ENCODE results near the gene GPC1.
A peak's percentile ranks its signal among the peaks of the same experiment; 100 is the strongest.

Gene GPC1

DNA sequence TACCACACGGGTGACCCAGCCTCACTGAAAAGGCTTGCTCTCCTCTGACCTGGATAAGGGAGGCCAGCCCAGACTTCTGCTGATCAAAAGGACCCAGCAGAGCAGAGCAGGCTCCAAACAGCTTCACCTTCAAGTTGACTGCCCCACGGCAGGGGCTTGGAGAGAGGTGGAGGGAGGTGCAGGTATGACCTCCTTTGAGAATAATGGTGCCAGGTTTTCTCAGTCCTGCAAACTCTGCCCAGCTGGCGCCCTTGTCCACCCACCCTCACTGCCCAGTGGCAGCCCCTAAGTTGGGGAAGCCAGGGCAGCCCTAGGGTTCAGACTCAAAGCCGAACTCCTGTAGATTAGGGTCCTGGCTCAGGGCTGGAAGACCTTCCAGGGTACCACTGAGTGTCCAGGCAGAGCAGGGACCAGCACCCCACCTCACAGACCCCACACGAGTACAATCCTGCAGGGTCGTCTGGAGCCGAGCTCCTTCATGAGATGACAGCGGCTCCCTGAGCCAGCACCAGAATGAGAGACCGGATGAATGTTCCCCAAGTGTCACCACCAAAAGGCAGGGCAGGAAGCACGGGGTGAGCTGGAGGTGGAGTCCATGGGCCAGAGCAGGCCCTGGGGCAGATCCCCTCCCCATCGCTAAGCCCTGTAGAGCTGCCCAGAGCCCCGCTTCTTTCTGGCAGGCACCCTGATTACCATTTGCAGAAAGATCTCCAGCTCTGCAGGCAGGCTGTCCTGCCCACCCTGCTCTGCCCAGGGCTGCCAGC is 3.6 kb upstream of the GPC1 start:
- DNase-seq, result no peak

DNA sequence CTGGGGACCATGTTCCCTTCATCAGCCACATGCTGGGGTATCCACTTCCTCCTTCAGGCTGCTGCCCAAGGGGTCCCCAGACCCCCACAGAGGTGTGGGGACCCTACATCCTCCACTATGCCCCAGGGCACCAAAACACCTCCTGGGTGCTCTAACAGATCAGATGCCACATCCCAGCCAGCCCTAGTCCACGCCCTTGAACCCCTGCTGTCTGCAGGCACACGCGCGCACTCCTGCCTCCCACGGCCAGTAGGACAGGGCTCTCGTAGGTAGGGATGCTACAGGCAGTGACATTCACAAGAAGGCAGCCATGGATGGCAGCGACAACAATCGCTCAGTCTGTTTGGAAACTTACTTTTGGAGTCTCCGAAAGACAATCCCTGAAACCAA is 3.0 kb upstream of the GPC1 start:
- DNase-seq, result no peak

DNA sequence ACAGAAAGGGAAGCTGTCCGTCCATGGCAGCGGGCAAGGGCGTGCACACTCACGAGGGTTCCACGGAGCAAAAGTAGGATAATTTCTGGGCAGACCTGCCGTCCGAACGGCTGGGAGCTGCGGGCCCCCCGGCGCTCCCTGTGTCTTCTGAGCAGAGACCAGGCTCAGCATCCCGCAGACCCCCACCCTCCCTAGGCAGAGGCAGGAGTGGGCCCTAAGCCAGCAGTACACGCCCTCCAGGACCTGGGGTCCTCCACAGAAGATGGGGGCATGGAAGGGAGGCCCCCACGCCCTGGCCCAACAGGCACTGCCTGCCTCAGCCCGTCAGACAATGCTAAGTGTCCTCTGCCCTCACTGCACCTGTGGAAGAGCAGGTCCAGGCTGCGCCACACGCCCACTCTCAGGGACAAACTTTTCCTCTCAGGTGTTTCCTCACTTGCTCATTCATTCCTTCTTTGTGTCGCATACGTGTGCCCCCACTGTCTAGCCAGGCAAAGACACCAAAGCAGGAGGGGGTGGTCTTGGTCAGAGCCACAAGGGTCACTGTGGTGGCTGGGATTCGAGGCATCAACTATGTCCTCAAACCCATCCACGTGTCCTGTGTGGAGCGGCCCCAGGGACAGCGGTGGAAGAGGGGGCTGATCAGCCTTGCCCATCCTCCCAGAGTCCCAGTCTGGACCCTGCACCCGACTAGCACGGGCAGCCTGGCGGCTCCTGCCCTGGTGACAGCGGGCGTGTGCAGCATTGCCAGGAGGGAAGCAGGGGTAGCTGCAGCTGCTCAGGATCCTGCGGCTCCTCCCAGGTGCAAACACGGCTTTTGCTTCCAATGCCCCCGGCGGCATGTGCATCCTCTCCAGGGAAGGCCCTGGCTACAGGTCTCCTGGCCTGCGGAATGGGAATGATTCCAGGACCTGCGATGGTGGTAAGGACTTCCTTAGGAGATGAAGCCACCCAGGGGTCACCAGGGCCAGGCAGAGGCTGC is 2.4 kb upstream of the GPC1 start:
- DNase-seq, result no peak

DNA sequence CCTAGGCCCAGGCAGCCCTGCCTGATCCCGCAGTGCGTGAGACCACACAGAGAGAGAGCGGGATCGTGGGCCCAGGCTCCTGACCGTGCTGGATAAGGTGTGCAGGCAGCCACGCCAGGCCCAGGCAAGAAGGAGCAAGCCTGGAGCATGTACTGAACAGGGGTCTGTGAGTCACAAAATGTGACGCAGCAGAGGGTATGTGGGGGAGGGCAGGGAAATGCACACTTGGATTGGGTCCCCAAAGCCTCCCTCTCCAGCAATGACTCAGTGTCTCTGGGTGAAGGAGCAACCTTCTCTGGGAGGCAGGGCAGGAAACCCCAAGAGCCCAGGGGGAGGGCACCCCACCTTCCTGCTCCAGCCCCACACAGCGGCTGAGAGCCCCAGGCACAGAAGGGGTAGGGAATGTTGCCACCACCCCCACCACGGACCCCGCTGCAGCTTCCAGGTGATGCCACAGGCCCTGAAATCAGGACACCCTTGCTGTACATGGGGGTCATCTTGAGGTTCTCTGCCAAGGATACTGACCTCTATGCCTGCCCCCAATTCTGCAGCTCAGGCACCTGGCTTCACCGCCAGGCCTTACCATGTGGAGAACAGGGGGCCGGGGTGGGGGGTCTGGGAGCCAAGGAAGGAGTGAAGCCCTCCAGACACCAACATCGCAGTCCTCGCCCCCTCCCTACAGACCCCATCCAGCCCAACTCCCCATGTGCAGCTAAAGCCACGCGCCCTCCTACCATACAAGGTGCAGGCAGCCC is 1.3 kb upstream of the GPC1 start:
- DNase-seq, result no peak

DNA sequence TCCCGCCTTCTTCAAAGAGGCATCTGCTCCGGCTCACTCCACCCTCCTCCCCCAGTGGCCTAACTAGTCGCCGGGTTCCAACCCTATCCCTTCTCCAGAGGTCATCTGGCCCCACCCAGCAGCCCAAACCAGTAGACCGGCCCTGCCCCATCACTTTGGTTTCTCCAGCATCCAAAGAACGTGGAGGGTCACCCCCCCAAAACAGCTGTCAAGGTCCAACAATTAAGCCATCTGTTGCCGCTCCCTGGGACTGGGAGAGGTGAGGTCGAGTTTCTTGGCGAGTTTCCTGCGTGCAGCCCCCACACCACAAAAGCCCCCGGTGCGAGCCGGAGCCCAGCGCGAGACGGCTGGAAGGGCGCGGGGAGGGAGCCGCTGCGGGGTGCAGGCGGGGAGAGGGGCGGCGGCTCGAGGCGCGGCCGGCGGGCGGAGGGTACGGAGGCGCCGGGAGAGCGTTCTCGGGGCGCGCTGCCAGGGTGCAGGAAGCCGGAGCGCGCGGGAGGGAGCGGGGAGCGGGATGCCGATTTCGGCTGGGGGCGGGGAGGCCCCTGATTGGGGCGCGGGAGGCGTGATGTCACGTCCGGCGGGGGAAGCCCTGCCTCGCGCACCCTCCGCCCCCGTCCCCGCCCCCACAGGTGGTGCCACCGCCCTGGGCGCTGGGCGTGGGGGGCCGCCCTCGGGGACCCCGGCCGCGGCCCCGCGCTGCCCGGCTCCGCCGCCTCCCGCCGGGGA is 571 bp upstream of the GPC1 start:
- peak; percentile 86 for DNase-seq

DNA sequence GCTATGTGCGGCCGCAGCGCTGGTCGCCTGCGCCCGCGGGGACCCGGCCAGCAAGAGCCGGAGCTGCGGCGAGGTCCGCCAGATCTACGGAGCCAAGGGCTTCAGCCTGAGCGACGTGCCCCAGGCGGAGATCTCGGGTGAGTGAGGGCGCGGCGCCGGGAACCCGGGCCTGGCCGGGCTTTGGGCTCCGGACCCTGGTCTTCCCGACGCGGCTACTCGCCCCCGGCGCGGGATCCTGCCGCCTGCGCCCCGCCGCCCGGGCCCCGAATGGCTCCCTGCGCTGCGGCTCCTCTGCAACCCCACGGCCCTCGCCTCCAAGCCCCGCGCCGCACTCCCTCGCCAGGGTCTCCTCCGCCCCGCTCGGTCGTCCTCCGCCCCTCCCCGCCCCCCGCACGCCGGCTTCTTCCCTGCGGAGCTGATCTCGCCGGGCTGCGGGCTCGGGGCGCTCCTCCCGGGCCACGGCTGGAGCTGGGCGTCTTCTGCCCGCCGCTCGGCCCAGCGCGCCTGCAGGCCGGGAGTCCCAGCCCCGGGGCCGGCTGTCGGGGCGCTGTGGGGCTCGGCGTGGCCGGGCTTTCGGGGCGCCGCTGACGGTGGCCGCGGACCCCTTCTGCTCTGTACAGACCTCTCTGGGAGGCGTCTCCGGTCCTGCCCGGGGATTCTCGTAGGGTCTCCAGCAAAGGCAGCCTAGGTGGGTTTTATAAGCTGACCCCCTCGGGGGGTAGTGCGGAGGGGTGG is 652 bp downstream of the GPC1 start:
- DNase-seq, result no peak

DNA sequence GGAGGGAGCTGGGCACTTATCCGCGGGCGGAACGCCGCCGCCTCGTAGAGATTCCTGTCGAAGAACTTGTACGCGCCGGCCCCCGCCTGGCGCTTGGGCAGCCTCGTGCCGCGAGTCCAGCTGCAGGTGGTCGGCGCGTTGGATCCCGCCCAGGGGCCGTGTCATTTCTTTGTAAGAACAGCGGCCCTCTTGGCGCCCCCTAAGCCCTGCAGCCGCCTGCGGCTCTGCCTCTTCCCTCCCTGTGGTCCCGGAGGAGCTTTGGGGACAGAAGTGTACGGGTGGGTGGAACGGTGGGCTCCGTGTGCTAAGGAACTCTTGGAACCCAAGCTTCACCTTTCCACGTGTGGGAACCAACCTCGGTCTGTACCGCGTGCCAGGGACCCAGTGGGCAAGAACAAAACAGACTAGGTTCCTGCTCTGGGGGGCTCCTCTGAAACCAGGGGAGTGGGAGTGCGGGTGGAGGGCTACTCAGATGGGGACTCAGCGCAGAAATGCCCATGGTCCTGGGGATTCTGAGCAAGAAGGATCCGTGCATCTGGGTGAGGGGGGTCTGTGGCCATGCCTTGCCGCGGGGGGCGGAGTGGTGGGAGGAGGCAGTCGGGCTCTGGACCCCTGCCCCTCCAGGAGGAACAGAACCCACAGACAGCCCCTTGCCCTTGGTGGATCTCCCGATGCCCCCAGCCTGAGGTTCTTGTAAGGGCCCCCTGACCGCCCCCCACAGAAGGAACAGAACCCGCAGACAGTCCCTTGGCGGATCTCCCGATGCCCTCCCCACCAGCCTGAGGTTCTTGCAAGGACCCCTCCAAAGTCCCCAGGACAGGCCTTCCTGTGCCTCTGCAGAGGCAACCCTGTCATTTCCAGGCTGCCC is 1.5 kb downstream of the GPC1 start:
- no peak for DNase-seq

DNA sequence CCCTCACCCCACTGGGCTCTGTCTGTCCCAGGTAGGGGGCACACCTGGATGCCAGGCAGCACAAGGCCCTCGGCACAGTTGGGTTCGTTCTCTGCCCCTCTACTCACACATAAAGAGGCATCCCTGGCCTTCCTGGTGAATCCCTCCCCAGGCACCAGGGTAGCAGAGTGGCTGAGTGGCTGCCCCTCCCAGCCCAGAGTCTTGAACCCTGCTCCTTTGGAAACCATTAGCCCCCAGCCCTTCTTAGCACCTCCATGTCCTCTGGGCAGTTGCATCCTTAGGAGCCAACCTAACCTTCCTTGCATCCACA is 2.0 kb downstream of the GPC1 start:
- DNase-seq, result no peak

DNA sequence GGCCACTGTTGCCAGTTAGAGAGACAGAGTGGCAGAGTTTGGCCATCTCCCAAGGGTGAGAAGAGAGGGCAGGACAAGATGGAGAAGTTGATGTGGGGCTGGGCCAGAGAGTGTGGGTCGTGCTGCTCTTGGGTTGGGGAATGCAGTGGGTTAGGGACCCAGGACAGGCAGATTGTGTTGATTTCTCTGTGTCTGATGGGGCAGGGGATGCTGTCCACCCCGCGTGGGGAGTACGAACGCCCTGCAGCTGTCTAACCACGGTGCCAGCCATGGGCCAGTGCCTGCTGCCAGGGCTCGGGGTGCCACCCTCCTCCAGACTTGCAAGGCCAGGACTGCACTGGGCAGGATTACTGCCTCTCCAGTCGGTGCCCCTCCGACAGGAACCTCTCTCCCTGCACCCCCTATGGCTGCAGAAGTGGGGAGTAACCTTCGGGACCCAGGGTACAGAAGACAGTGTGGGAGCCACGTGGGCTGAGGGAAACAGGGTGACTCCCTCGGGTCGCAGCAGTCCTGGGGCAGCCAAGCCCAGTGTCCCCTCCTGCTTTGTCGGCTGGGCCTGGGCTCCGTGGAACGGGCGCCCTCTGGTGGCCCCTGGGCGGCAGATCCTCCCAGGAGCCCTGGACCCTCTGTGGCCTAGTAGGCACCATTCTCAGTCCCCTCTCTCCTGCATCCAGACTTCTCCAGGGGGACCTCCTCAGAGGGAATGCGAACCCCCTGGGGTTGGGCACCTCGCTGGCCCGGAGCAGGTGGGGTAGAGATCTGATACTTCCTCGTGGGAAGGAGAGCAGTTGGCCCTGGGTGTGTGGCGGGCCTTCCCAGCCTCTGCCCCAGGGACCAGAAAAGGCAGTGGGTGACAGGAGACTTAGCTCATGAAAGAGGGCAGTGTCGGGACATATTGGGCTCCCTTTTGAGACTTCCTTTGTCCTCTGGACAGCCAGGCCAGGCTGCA is 2.7 kb downstream of the GPC1 start:
- peak; percentile 52 for DNase-seq

DNA sequence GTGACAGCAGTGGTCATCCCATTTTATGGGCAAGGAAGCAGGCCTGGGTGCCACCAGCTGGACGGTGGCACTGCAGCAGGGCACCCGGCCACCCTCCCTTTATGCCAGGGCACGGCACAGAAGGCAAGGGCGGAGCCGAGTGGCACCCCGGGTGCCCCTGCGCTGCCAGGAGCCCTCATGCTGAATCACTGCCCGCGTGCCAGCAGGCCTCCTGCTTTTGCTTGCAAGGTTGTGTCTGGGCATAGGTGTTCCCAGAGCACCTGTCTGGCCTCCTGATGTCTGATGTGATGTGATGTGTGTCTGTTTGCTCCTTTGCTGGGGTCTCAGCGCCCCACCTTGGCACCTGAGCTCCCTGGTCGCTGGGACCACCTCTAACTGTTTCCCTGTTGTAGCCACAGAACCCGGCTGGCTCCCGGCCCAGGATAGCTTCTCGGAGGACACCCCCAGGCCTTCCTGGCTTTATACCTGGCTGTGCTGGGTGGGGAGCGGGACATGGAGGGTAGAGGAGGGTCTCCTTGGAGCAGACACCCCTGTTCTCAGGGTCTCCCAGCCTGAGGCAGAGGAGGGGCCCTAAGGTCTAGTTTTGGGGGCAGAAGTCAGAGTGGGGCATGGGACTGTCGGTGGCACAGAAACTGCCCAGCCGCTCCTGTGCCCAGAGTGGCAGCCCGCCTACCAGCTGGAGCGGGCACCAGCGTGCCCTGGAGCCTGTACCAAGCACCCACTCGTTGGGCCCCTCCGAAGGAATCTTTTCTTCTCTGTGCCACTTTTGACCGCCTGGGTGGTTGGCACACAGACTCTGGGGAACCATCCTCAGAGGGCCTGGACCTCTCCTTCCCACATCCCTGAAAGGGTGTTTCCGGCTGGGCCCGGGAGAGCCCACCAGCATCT is 3.6 kb downstream of the GPC1 start:
- DNase-seq, result no peak

DNA sequence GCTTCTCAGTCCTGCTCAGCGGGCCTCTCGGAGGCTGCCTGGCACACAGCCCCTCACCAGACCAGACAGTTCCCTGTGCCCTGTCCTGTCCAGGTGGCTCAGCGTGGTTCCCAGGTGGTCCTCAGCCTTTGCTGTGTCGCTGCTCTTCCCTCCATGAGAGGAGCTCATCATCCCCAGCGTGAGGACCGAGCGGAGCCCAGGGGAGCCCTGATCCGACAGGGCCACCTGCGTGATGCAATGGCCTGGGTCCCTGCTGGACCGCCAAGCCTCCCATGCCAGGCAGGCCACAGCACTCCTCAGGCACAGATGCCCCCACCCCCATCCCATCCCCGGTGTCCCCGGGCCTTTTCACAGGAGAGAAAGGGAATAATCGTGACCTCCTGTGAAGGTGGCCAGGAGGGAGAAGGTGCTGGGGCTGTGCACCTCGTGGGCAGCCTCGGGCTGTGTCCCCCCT is 4.3 kb downstream of the GPC1 start:
- DNase-seq, result no peak

DNA sequence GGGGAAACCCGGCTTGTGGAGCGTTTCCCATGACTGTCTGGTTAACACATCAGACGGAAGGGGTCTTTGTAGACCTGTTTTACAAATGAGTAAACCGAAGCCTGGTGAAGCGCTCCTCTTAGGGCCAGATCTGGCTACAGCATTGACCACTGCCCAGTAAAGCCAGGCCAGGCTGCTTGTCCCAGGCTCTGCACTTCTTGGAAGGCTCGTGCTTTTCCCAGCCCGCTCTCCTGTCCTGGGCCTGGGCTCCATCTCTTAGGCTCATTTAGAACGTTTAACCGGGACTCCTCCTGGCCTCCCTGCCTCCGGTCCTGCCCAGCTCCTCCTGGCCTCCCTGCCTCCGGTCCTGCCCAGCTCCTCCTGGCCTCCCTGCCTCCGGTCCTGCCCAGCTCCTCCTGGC is 4.8 kb downstream of the GPC1 start:
- DNase-seq, result no peak

DNA sequence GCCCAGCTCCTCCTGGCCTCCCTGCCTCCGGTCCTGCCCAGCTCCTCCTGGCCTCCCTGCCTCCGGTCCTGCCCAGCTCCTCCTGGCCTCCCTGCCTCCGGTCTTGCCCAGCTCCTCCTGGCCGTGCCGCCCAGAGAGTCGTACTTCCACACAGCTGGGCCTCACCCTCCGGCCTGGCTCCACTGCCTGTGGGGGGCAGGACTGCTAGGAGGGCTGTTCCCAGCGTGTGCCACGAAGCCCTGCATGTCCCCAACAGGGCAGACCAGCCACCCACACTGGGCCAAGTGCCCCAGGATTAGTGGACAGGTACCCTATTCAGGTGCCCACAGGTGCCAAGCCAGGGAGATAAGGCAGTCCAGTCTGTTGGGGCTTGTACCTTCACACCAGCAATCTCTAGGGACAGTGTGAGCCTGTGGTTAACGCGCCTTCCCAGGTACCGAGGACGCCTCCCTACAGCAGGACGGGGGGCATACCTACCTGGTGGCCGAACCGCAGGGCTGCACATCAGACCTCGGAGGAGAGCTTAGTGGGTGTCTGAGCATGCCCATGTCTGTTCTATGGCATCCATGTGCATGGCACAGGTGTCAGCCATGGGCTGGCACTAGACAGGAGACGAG is 5.3 kb downstream of the GPC1 start:
- DNase-seq, result no peak

DNA sequence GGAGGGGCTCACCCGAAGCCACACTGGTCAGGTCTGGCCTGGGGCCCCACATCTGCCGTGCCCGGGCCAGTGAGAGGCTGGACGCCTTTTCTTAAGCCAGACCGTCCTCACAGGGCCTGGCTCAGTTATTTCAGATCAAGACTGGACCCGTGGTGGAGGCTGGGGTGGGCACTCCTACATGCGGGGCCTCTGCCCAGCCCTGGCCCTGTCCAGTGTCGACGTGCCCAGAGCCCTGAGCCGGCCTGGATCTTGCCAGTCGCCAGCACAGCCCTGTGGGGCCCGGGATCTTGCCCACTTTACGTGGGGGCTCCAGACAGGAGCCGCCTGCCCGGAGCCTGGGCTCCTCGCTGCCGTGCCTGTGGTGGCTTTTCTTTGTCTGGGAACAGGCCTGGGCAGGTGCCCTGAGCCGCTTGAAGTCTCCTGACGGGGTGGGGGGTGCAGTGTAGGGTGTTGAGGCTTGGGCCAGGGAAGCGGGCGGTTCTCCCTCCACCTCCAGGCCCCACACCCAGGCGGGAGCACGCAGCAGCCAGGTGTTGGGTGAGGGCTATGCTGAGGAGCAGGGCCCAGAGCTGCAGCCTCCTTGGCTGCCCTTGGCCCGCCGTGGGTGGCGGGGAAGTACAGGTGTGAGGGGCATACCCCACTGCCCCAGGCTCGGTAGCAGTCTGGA is 6.0 kb downstream of the GPC1 start:
- no peak for DNase-seq

DNA sequence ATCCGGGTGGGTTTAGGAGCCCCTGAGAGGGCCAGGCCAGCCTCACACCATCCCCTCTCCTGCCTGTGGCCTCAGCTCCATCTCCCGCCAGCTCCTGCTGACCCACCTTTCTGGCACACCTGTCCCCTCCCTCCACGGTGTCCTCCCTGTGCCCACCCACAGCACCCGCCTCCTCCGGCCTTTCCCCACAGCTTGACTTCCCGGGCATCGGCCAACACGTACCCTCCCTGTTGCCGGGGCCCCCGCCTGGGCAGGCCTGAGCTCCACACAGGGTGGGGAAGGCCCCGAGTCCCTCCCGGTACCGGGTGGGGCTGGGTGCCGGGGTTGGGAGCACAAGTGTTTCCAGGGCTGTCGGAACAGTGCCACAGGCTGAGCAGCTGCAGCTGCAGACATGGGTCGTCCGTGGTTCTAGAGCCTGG is 6.5 kb downstream of the GPC1 start:
- no peak for DNase-seq

DNA sequence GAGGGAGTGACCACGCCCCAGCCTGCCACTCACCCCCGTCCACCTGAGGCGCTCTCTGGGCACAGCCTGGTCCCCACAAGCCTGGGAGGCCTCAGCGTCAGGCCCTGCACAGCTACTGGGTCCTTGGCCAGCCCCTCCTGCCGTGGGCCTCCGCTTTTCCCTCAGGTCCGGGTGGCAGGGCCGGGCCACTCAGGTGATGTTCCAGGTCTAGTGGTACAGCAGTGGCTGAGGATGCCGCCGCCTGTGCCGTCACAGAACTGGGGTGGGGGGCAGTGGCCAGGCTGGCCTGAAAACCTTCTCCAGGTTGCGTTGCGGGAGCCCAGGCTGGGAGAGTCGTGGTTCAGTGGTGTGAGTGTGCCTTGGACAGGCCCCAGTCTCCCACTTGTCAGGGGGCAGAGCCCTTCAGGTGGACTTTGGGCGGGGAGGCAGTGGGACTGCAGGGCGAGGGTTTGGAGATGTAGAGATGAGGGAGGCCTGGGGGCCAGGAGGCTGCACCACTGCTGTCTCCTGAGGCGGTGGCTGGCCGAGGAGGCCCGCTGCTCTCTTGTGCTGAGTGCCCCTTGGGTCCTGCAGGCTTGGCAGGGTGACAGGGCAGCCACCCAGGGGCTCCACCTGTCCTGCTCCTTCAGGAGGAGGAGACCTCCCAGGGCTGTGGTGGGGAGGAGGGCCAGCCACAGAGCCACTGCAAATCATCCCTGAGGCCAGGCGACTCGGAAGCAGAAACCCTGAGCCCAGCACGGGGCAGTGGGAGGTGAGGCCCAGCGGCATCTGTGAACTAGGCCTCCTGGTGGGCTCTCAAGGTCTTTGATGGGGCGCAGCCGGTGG is 7.6 kb downstream of the GPC1 start:
- no peak for DNase-seq

DNA sequence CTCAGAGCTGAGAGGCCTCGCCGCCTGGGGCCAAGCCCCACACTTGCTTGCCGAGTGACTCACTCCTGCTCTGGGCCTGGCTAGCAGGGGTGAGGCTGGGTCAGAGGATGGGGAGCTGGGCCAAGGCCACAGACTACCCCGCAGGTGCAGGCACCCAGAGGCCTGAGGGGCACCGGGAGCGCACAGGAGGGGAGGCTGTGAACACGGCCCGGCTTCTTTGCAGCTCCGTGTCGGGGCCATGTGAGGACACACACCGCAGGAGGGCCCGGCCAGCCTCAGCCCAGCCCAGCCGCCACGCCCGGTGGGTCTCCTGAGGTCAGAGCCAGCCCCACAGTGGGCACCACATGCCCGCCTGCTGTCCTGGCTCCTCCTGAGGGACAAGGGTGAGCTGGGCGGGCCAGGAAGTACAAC is 8.4 kb downstream of the GPC1 start:
- DNase-seq, result no peak

All from activated effector memory CD4-positive, alpha-beta T cell treated with Interleukin-2 at 50 U/mL for 16 hours (primary cell).